Esophagus muscularis mucosa (tissue), 4 donors: ENCODE data around the gene SET. TPM values are rescaled to one million over a fixed set of nuclear protein-coding genes. Genes with fewer than 3 reads are reported as not detected.

Experiments
- DNase-seq: peaks from one replicate; pipeline ENCODE4 v3.0.0-alpha.2; 2017; ENCODE audit errors: extremely low spot score
- H3K27ac ChIP-seq, 4 donors: fragments of 200-600 bp; sonication (generic); replicated peaks in 1 of 4; 1 replicate in 3 of 4; 2 replicates in 1 of 4; pipeline ENCODE4 v1.5.1; 2016 to 2019; ENCODE audit warnings: mild to moderate bottlenecking in 1 of 4
- H3K27me3 ChIP-seq, 4 donors: fragments of 200-600 bp; sonication (generic); one replicate each; pipeline versions ENCODE4 v1.5.1 to v1.6.0; 2016 to 2019
- H3K36me3 ChIP-seq, 4 donors: fragments of 200-600 bp; sonication (generic); one replicate each; pipeline ENCODE4 v1.5.1; 2016 to 2019
- H3K4me1 ChIP-seq, 4 donors: fragments of 200-600 bp; sonication (generic); one replicate each; pipeline ENCODE4 v1.5.1; 2016 to 2019
- H3K4me3 ChIP-seq, 4 donors: fragments of 200-600 bp; sonication (generic); 1 replicate in 2 of 4; 2 replicates in 2 of 4; pipeline ENCODE4 v1.5.1; 2016 to 2019; ENCODE audit warnings: mild to moderate bottlenecking in 4 of 4, moderate library complexity in 1 of 4
- H3K9me3 ChIP-seq, 4 donors: fragments of 200-600 bp; sonication (generic); 1 replicate in 3 of 4; 2 replicates in 1 of 4; pipeline ENCODE4 v1.5.1; 2016 to 2019
- EP300 ChIP-seq: sonication (generic); formaldehyde crosslinking; IDR thresholded peaks from one replicate; pipeline ENCODE4 v1.6.1; 2017; ENCODE audit warnings: antibody characterized with exemption
- POLR2A ChIP-seq: fragments of 450-650 bp; IDR thresholded peaks from one replicate; pipeline ENCODE4 v1.6.1; 2017; ENCODE audit warnings: antibody characterized with exemption, moderate library complexity, mild to moderate bottlenecking, low read depth
- POLR2AphosphoS5 ChIP-seq, 2 donors: sonication (generic); formaldehyde crosslinking; IDR thresholded peaks; one replicate each; pipeline ENCODE4 v1.6.1; 2017; ENCODE audit warnings: antibody characterized with exemption in 2 of 2
- WGBS: methylation state at CpG from one replicate; pipeline ENCODE4 v1.1.5; 2018; 5-methylcytosine and 5-hydroxymethylcytosine counted together
- intact Hi-C: fragments of 100-400 bp; cut with DNase I; formaldehyde crosslinking; loops from one replicate; pipeline ENCODE4 v1.15.1; 2023
- total RNA-seq, 4 donors: library from RNA; depleted of rRNA; stranded (reverse); fragments of >200 nt; gene quantifications; one replicate each; pipeline versions ENCODE4 v1.1.0 to v1.2.1, GENCODE V29; 2016
- TF ChIP-seq, protein P1 (sequence below), 3 experiments: fragments of 200-600 bp in 2 of 3; fragments of 450-650 bp in 1 of 3; sonication (generic) in 2 of 3; IDR thresholded peaks; one replicate each; pipeline ENCODE4 v1.5.1; 2017 to 2019; ENCODE audit warnings: antibody characterized with exemption in 3 of 3, mild to moderate bottlenecking in 2 of 3, moderate library complexity in 1 of 3

Gene SET
- total RNA-seq, 4 donors from 2014 or later = 170 to 239 (median 205) TPM

DNA sequence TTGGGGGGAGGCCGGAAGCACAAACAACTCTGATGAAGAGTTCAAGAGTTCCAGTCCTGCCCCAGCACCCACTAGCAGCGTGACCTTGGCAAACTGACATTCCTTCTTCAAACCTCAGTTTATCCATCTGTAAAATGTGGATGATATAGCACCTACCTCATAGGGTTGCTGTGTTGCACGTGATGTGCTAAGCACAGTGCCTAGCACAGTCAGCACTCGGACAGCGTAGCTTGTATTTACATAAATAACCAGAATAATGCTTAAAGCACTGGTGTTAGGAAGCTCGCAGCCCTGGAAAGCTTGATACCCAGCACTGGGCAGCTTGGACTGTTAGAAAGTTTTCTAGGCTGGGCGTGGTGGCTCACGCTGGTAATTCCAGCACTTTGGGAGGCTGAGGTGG is 18.4 kb downstream of the SET start:
- Histone ChIP-seq H3K36me3 (peaks cover 0 to 29% (median 0%) of the 10 kb centered on the region in 4 donors), H3K27me3 (no peaks in the 10 kb centered on the region), H3K4me3 (no peak overlapping the region), H3K27ac (no peak overlapping the region), H3K9me3 (no peaks in the 10 kb centered on the region), H3K4me1 (peaks cover 0 to 16% (median 10%) of the 10 kb centered on the region in 4 donors)
- intact Hi-C loops = no loop called here
- no peak for DNase-seq
- 98% methylated on average over 8 of the region's 8 CpGs for WGBS
- TF ChIP-seq POLR2A (no peak), EP300 (no peak), POLR2AphosphoS5 (IDR thresholded peaks at IDR 0.05) (no peak)
- TF ChIP-seq, protein P1, sequence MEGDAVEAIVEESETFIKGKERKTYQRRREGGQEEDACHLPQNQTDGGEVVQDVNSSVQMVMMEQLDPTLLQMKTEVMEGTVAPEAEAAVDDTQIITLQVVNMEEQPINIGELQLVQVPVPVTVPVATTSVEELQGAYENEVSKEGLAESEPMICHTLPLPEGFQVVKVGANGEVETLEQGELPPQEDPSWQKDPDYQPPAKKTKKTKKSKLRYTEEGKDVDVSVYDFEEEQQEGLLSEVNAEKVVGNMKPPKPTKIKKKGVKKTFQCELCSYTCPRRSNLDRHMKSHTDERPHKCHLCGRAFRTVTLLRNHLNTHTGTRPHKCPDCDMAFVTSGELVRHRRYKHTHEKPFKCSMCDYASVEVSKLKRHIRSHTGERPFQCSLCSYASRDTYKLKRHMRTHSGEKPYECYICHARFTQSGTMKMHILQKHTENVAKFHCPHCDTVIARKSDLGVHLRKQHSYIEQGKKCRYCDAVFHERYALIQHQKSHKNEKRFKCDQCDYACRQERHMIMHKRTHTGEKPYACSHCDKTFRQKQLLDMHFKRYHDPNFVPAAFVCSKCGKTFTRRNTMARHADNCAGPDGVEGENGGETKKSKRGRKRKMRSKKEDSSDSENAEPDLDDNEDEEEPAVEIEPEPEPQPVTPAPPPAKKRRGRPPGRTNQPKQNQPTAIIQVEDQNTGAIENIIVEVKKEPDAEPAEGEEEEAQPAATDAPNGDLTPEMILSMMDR (IDR thresholded peaks at IDR 0.05) = no peak

GRCh38 chr9:128712451-128713410 is 23.7 kb downstream of the SET start:
- TF ChIP-seq, protein P1 (IDR thresholded peaks at IDR 0.05) = no peak
- TF ChIP-seq EP300 (no peak), POLR2AphosphoS5 (IDR thresholded peaks at IDR 0.05) (no peak), POLR2A (no peak)
- intact Hi-C loops = no loop called here
- DNase-seq = no peak
- Histone ChIP-seq H3K27ac (no peak overlapping the region), H3K27me3 (no peaks in the 10 kb centered on the region), H3K36me3 (peaks cover 0 to 47% (median 17%) of the 10 kb centered on the region in 4 donors), H3K4me3 (no peak overlapping the region), H3K9me3 (no peaks in the 10 kb centered on the region), H3K4me1 (no peaks in the 10 kb centered on the region)
- 97% methylated on average over 13 of the region's 26 CpGs for WGBS

GRCh38 chr9:128713411-128713780 is 24.4 kb downstream of the SET start:
- no peak overlapping the region for H3K4me3 ChIP-seq
- H3K27me3 ChIP-seq = no peaks in the 10 kb centered on the region
- DNase-seq = no peak
- H3K4me1 ChIP-seq = no peaks in the 10 kb centered on the region
- H3K36me3 ChIP-seq = peaks cover 0 to 40% (median 17%) of the 10 kb centered on the region in 4 donors
- TF ChIP-seq POLR2AphosphoS5 (IDR thresholded peaks at IDR 0.05) (no peak), EP300 (no peak), POLR2A (no peak)
- TF ChIP-seq, protein P1 (IDR thresholded peaks at IDR 0.05) = no peak
- no CpG with 5 or more reads among the region's 13 CpGs for WGBS
- no peaks in the 10 kb centered on the region for H3K9me3 ChIP-seq
- no peak overlapping the region for H3K27ac ChIP-seq
- intact Hi-C loops = no loop called here

DNA sequence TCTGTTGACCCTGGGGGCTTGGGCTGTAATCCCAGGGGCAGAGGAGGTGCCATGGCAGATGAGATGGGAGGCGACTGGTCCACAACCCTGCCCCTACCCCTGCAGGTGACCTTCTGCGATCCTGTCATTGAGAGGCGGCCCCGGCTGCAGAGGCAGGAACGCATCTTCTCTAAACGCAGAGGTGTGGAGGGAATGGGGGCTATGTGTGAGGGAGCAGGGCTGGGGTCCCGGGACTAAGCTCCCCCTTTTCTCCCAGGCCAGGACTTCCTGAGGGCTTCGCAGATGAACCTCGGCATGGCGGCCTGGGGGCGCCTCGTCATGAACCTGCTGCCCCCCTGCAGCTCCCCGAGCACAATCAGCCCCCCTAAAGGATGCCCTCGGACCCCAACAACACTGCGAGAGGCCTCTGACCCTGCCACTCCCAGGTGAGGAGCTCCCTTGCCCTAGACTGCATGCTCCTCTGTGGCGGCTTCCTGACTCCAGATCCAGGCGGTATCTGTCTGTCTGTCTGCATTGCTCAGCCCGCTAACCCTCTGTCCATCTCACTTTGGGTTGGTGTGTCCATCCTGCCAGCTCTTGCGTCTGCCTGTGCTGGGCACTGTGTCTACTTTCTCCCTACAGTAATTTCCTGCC is 25.0 kb downstream of the SET start:
- no peak overlapping the region for H3K27ac ChIP-seq
- H3K36me3 ChIP-seq = peaks cover 0 to 39% (median 17%) of the 10 kb centered on the region in 4 donors
- 86% methylated on average over 9 of the region's 19 CpGs for WGBS
- TF ChIP-seq POLR2A (no peak), EP300 (no peak)
- TF ChIP-seq, protein P1 (IDR thresholded peaks at IDR 0.05) = no peak
- no peaks in the 10 kb centered on the region for H3K9me3 ChIP-seq
- H3K4me3 ChIP-seq = no peak overlapping the region
- DNase-seq = no peak
- H3K4me1 ChIP-seq = no peaks in the 10 kb centered on the region
- no peaks in the 10 kb centered on the region for H3K27me3 ChIP-seq
- intact Hi-C loops = no loop called here
